Activated naive CD4-positive, alpha-beta T cell treated with anti-CD3 and anti-CD28 coated beads for 36 hours (primary cell): ENCODE measurements around the gene KCTD1. TPM values are rescaled to one million over a fixed set of nuclear protein-coding genes. Genes with fewer than 3 reads are reported as not detected.
A peak's percentile ranks its signal among the peaks of the same experiment; 100 is the strongest.

Experiments
- CTCF ChIA-PET: fragments of 350-600 bp; sonication (Branson Sonifier 250); formaldehyde crosslinking; loops from one replicate; lab custom pipeline; 2021; ENCODE audit warnings: antibody characterized with exemption; lab: Charles Lee
- DNase-seq: peaks from one replicate; pipeline ENCODE4 v3.0.0-alpha.2; 2020
- H3K27ac Mint-ChIP-seq: one replicate; pipeline ENCODE4 v1.8.0; 2021; ENCODE audit warnings: mild to moderate bottlenecking, mixed read lengths
- H3K27me3 Mint-ChIP-seq: one replicate; pipeline ENCODE4 v1.8.0; 2021; ENCODE audit warnings: low read depth, mixed read lengths
- H3K36me3 Mint-ChIP-seq: one replicate; pipeline ENCODE4 v1.8.0; 2021; ENCODE audit warnings: low read depth, mixed read lengths
- H3K4me1 Mint-ChIP-seq: one replicate; pipeline ENCODE4 v1.8.0; 2021; ENCODE audit warnings: low read depth, mixed read lengths
- H3K4me3 Mint-ChIP-seq: one replicate; pipeline ENCODE4 v1.8.0; 2021; ENCODE audit warnings: mild to moderate bottlenecking, moderate library complexity, mixed read lengths
- H3K9me3 Mint-ChIP-seq: one replicate; pipeline ENCODE4 v1.8.0; 2021; ENCODE audit warnings: mixed read lengths
- intact Hi-C: fragments of 100-400 bp; cut with micrococcal nuclease; formaldehyde crosslinking; loops from one replicate; pipeline ENCODE4 v1.15.1; 2023
- total RNA-seq, 2 experiments: library from RNA; stranded (reverse); gene quantifications; one replicate each; pipeline ENCODE4 v1.2.3, GENCODE V29; 2021

The KCTD1 gene
- total RNA-seq, 2 experiments from 2014 or later: 1.7 to 1.9 TPM

- Mint-ChIP-seq H3K27me3 (no peaks in the 10 kb centered on the region), H3K4me3 (no peak overlapping the region), H3K9me3 (no peaks in the 10 kb centered on the region), H3K4me1 (no peaks in the 10 kb centered on the region), H3K27ac (no peak overlapping the region), H3K36me3 (no peaks in the 10 kb centered on the region)
- CTCF ChIA-PET: no interaction called here
- intact Hi-C loops: no loop called here
- DNase-seq: no peak
These were observed 65.8 kb downstream of the KCTD1 start for GRCh38 chr18:26482569-26482968.

- intact Hi-C loops: no loop called here
- CTCF ChIA-PET: interaction anchor here (0.6 kb wide), 1 partner anchor 37 kb away, joined by 7 read pairs; no protein-coding TSS in a partner anchor
- Mint-ChIP-seq H3K36me3 (no peaks in the 10 kb centered on the region), H3K4me3 (no peak overlapping the region), H3K9me3 (no peaks in the 10 kb centered on the region), H3K27ac (no peak overlapping the region), H3K27me3 (no peaks in the 10 kb centered on the region), H3K4me1 (no peaks in the 10 kb centered on the region)
- DNase-seq: no peak
These were observed 67.2 kb downstream of the KCTD1 start for GRCh38 chr18:26480897-26481795.

- H3K4me3 Mint-ChIP-seq: no peak overlapping the region
- DNase-seq: no peak
- no peaks in the 10 kb centered on the region for H3K4me1 Mint-ChIP-seq
- H3K27ac Mint-ChIP-seq: no peak overlapping the region
- CTCF ChIA-PET: no interaction called here
- no peaks in the 10 kb centered on the region for H3K27me3 Mint-ChIP-seq
- peaks cover 1% of the 10 kb centered on the region for H3K36me3 Mint-ChIP-seq
- intact Hi-C loops: no loop called here
- H3K9me3 Mint-ChIP-seq: no peaks in the 10 kb centered on the region
These were observed 68.7 kb downstream of the KCTD1 start for GRCh38 chr18:26479681-26480079.

GRCh38 chr18:26479065-26479680, 69.2 kb downstream of the KCTD1 start:
- Mint-ChIP-seq H3K9me3 (no peaks in the 10 kb centered on the region), H3K4me1 (no peaks in the 10 kb centered on the region), H3K27ac (no peak overlapping the region), H3K27me3 (no peaks in the 10 kb centered on the region), H3K36me3 (peaks cover 1% of the 10 kb centered on the region), H3K4me3 (no peak overlapping the region)
- CTCF ChIA-PET: no interaction called here
- intact Hi-C loops: no loop called here
- no peak for DNase-seq

GRCh38 chr18:26477828-26478466, 70.4 kb downstream of the KCTD1 start:
- no peaks in the 10 kb centered on the region for H3K4me1 Mint-ChIP-seq
- intact Hi-C loops: no loop called here
- DNase-seq: no peak
- no peak overlapping the region for H3K27ac Mint-ChIP-seq
- no peak overlapping the region for H3K4me3 Mint-ChIP-seq
- CTCF ChIA-PET: interaction anchor here (0.6 to 0.8 kb wide), 2 partner anchors 91 to 675 kb away, joined by 3 read pairs; no protein-coding TSS in a partner anchor
- H3K27me3 Mint-ChIP-seq: no peaks in the 10 kb centered on the region
- no peaks in the 10 kb centered on the region for H3K9me3 Mint-ChIP-seq
- peaks cover 1% of the 10 kb centered on the region for H3K36me3 Mint-ChIP-seq

- no peak overlapping the region for H3K27ac Mint-ChIP-seq
- intact Hi-C loops: no loop called here
- CTCF ChIA-PET: interaction anchor here (1.1 kb wide), 1 partner anchor 9 kb away, joined by 4 read pairs; no protein-coding TSS in a partner anchor
- peaks cover 1% of the 10 kb centered on the region for H3K36me3 Mint-ChIP-seq
- H3K4me3 Mint-ChIP-seq: no peak overlapping the region
- H3K27me3 Mint-ChIP-seq: no peaks in the 10 kb centered on the region
- H3K4me1 Mint-ChIP-seq: no peaks in the 10 kb centered on the region
- DNase-seq: no peak
- H3K9me3 Mint-ChIP-seq: no peaks in the 10 kb centered on the region
These were observed 71.7 kb downstream of the KCTD1 start for GRCh38 chr18:26476697-26477096.

GRCh38 chr18:26474542-26474941, 73.8 kb downstream of the KCTD1 start:
- H3K27ac Mint-ChIP-seq: no peak overlapping the region
- CTCF ChIA-PET: no interaction called here
- peaks cover 1% of the 10 kb centered on the region for H3K36me3 Mint-ChIP-seq
- no peaks in the 10 kb centered on the region for H3K4me1 Mint-ChIP-seq
- no peak overlapping the region for H3K4me3 Mint-ChIP-seq
- no peaks in the 10 kb centered on the region for H3K27me3 Mint-ChIP-seq
- DNase-seq: no peak
- intact Hi-C loops: no loop called here
- no peaks in the 10 kb centered on the region for H3K9me3 Mint-ChIP-seq

GRCh38 chr18:26473672-26474071, 74.7 kb downstream of the KCTD1 start:
- no peak overlapping the region for H3K27ac Mint-ChIP-seq
- H3K4me3 Mint-ChIP-seq: no peak overlapping the region
- H3K36me3 Mint-ChIP-seq: peaks cover 1% of the 10 kb centered on the region
- H3K4me1 Mint-ChIP-seq: no peaks in the 10 kb centered on the region
- DNase-seq: no peak
- CTCF ChIA-PET: interaction anchor here (0.9 kb wide), 1 partner anchor 23 kb away, joined by 3 read pairs; no protein-coding TSS in a partner anchor
- H3K9me3 Mint-ChIP-seq: no peaks in the 10 kb centered on the region
- intact Hi-C loops: no loop called here
- no peaks in the 10 kb centered on the region for H3K27me3 Mint-ChIP-seq

- CTCF ChIA-PET: no interaction called here
- no peaks in the 10 kb centered on the region for H3K27me3 Mint-ChIP-seq
- H3K9me3 Mint-ChIP-seq: no peaks in the 10 kb centered on the region
- H3K4me3 Mint-ChIP-seq: no peak overlapping the region
- DNase-seq: no peak
- no peak overlapping the region for H3K27ac Mint-ChIP-seq
- intact Hi-C loops: no loop called here
- no peaks in the 10 kb centered on the region for H3K4me1 Mint-ChIP-seq
- H3K36me3 Mint-ChIP-seq: peaks cover 1% of the 10 kb centered on the region
These were observed 76.5 kb downstream of the KCTD1 start for GRCh38 chr18:26471826-26472225.

- H3K4me3 Mint-ChIP-seq: no peak overlapping the region
- H3K36me3 Mint-ChIP-seq: peaks cover 1% of the 10 kb centered on the region
- H3K27me3 Mint-ChIP-seq: no peaks in the 10 kb centered on the region
- no peaks in the 10 kb centered on the region for H3K9me3 Mint-ChIP-seq
- DNase-seq: no peak
- H3K4me1 Mint-ChIP-seq: no peaks in the 10 kb centered on the region
- CTCF ChIA-PET: interaction anchor here (1.0 kb wide), 1 partner anchor 87 kb away, joined by 3 read pairs; no protein-coding TSS in a partner anchor
- intact Hi-C loops: no loop called here
- no peak overlapping the region for H3K27ac Mint-ChIP-seq
These were observed 77.3 kb downstream of the KCTD1 start for GRCh38 chr18:26471027-26471426.

- intact Hi-C loops: no loop called here
- Mint-ChIP-seq H3K4me1 (no peaks in the 10 kb centered on the region), H3K36me3 (peaks cover 1% of the 10 kb centered on the region), H3K27ac (no peak overlapping the region), H3K9me3 (no peaks in the 10 kb centered on the region), H3K27me3 (no peaks in the 10 kb centered on the region), H3K4me3 (no peak overlapping the region)
- DNase-seq: no peak
- CTCF ChIA-PET: interaction anchor here (0.6 to 1.0 kb wide), 2 partner anchors 86 to 336 kb away, joined by 3 read pairs; no protein-coding TSS in a partner anchor
These were observed 78.2 kb downstream of the KCTD1 start for GRCh38 chr18:26470011-26470637.

- DNase-seq: peak; percentile 8
- CTCF ChIA-PET: no interaction called here
- Mint-ChIP-seq H3K9me3 (no peaks in the 10 kb centered on the region), H3K4me3 (no peak overlapping the region), H3K27ac (no peak overlapping the region), H3K36me3 (no peaks in the 10 kb centered on the region), H3K27me3 (no peaks in the 10 kb centered on the region), H3K4me1 (no peaks in the 10 kb centered on the region)
- intact Hi-C loops: no loop called here
These were observed 79.4 kb downstream of the KCTD1 start for GRCh38 chr18:26468931-26469340.
